T follicular helper cell (primary cell): ENCODE measurements around the gene HERC5.

Experiments
- DNase-seq: peaks from one replicate; pipeline ENCODE4 v3.0.0-alpha.2; 2020; ENCODE audit warnings: low read depth

HERC5 gene

DNA sequence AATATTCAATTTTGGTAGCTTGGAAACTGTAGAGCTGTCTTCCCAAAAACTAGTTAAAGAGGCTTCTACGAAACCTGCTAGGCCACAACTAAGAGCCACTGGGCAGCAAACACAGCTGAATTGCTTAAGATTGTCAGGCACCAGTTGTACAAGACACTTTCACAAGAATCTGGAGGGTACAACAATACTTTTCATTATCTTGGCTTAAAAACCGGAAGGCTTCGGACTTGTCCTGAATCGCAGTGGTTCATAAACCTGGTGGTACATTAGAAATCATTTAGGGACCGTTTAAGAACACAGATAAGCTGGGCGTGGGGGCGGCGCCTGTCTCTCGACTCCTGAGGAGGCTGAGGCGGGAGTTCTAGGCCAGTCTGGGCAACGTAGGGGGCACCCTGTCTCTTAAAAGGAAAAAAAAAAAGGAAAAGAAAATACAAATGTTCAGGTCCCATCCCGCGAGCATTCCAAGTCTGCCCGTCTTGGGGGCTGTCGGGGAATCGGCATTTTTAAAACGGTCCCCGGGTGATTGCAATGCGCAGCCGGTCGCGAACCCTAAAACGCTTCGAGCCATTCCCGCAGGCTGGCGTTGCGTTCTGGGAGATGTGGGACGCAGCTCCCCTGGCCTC lies 65.9 kb downstream of the HERC5 start:
- no peak for DNase-seq

DNA sequence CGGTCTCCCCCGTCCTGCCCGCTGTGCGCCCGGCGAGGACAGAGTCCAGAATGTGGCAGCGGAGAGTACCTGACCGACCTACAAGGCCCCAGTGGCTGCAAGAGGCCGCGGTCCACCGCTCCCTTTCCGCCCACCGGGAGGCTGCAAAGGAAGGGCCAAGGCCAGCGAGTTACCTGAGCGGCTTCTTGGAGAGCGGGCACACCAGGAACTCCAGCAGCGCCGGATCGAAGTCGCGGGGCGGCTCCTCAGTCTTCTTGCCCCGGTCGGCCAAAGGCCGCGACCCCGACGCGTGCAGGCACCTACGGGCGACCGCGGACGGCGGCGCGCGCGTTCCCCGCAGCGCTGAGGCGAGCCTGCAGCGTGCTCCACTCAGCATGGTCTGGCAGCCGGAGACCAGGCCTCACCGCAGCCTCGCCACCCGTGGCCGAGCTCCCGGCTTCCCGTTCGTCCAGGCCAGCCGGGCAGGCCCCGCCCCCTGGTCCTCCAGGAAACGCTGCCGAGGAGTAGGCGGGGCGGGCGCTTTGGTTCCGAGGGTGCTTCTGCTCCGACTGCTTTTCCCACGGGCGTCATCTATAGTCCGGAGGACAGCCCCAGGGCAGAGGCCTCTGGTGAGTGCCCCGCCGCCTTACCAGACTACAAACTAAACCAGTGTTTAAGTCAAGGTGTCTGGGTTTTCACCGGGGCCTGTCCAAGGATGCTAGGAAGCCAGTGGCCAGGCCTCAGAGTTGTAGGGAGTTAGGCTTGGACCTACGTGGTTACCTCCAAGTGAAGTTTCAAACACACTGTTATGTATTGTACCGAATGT lies 66.6 kb downstream of the HERC5 start, which contains the start of gene PYURF:
TSS of gene PYURF (minus strand) at position 452 of the 805 bp plus-strand sequence. CDS start at position 376, 76 bp downstream.
- DNase-seq, result peak; percentile 60

- no peak for DNase-seq
Measured at GRCh38 chr4:88524171-88524570, 67.3 kb downstream of the HERC5 start.

DNA sequence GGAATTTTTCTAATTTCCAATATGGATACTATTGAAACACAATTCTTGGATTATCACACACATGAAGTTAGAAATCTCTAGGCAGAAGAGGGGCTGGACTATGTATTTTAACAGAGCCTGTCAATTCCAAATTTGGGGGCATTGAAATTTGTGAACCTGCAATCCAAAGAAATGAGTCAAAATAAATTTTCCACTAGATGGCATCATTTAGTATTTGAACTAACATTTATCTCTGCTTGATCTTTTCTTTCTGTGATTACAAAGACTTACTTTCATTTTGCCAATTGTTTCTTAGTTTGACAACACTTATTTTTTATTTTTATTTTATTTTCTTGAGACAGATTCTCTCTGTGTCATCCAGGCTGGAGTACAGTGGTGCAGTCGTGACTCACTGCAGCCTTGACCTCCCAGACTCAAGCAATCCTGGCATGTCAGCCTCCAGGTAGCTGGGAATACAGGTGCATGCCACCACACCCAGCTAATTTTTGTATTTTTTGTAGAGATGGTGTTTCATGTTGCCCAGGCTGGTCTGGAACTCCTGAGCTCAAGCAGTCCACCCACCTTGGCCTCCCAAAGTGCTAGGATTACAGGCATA lies 69.4 kb downstream of the HERC5 start:
- no peak for DNase-seq

DNA sequence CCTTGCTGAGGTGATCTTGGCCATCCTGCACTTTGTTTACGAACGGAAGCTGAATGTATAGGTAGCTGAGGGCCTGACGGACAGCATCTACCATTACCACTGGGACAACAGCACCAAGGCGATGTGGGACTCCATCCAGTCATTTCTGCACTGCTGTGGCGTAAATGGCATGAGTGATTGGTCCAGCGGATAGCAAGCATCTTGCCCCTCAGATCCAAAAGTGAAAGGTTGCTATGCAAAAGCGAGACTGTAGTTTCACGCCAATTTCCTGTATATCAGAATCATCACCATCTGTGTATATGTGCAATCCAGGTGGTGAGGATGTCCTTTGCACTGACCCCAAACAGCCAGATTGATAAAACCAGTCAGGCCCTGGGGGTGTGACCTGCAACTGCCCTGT lies 70.9 kb downstream of the HERC5 start:
- no peak for DNase-seq

DNA sequence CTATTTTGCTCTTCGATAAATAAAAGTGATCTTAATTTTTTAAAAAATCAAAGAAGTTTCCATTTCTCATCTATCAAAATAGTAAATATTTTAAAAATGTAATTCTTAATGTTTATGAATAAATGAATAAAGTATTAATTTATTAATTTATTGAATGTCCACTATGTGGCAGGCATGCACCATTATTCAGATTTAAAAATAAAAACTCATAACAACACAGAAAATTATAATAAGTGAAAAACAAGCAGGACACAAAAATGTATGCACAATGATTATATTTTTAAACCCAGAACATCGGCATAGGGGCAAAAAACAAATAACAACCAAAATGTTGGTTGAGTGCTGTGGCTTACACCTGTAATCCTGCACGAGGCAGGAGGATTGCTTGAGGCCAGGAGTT lies 71.9 kb downstream of the HERC5 start:
- no peak for DNase-seq

DNA sequence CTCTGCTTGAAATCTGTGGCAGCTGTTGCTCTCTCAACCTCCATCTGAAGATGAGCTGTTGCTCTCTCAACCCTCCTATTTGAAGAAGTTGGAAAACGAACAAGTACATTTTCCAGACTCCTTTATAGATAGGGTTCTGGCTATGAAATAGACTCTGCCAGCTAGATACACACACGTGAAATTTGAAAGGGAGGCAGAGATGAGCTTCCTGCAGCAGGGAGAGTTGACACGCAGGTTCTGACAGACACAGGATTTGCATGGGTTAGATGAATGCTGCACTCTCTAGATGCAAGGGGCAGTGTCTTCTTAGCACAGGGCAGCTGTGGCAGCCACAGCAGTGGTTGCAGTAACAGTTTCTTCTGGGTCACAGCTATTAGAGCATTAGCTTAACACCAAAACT lies 74.6 kb downstream of the HERC5 start:
- no peak for DNase-seq

DNA sequence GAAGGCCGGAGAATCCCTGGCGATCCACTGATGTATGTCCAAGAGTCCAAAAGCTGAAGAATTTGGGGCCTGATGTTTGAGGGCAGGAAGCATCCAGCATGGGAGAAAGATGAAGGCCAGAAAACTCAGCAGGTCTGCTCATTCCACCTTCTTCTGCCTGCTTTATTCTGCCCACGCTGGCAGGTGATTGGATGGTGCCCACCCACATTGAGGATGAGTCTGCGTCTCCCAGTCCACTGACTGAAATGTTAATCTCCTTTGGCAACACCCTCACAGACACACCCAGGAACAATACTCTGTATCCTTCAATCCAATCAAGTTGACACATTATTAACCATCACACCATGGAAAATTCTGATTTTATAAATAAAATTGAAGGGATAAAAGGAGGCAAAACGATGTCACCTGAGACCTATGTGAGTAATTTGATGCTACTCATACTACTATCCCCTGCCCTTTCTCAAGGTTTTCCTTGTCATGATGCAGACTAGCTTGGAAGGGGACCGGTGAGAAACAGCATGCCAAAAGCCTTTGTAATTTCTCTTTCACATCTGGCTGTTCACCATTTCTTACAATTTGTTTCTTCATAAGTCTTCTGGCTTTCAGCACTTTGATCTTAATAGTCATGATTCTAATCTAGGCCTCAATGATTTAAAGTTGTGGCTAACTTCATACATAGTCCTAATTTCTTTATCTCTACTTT lies 76.3 kb downstream of the HERC5 start:
- no peak for DNase-seq

- DNase-seq, result no peak
Measured at GRCh38 chr4:88533937-88534750, 77.2 kb downstream of the HERC5 start.

DNA sequence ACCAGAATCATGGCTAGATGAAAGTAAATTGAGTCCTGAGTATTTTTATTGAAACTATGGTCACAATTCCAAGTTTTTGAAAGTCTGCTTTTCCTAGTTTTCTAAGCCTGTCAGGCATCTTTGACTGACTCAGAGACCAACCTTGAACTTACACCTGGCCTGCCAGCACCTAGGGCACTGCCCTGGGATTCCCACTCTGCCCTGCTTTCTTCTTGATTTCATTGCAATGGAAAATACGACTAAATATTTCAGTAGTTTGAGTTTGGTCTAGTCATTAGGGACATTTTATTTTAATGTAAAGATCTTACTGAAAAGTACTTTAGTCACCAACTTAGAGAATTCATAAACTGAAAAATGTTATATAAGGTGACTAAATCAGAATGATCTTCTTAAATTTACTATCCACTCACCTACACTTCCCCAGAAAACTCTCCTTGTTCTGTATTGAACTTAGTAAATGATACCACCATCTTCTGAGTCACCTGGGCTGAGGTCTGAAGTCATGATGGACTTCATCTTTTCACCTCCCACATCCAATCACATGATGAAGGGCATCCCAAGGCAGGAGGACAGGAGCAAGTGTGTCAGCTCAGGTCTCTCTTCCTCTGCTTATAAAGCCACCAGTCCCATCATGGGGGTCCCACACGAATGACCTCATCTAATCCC lies 78.3 kb downstream of the HERC5 start:
- no peak for DNase-seq

GRCh38 chr4:88537709-88538108 lies 80.8 kb downstream of the HERC5 start:
- DNase-seq, result no peak

DNA sequence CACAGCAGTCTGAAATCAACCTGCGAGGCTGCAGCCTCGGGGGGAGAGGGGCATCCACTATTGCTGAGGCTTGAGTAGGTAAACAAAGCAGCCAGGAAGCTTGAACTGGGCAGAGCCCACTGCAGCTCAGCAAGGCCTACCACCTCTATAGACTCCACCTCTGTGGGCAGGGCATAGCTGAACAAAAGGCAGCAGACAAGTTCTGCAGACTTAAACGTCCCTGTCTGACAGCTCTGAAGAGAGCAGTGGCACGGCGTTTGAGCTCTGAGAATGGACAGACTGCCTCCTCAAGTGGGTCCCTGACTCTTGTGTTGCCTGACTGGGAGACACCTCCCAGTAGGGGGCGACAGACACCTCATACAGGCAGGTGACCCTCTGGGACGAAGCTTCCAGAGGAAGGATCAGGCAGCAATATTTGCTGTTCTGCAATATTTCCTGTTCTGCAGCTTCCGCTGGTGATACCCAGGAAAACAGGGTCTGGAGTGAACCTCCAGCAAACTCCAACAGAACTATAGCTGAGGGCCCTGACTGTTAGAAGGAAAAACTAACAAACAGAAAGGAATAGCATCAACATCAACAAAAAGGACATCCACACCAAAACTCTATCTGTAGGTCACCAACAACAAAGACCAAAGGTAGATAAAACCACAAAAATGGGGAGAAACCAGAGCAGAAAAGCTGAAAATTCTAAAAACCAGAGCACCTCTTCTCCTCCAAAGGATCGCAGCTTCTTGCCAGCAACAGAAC lies 82.6 kb downstream of the HERC5 start:
- peak; percentile 63 for DNase-seq

DNA sequence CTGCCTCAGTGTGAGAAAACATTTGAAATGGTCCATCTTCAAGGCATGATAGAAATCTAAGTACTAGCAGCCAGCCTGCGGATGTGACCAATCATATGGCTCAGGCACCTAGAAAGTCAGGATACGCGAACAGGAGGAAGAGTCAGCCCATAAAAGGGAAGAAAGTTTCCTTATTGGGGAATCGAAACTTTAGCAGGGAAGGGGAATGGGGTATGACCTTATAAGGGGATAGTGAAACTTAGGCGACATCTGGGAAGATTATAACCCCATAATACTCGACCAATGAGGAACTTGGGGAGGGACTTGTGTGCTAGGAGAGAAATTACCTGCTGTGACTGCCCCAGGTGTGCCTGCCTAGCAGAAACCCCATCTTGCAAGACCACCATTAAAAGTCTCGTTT lies 92.9 kb downstream of the HERC5 start:
- no peak for DNase-seq
